Tibial nerve (tissue), 3 donors: ENCODE results near the gene EVC2.

Experiments used
- POLR2A ChIP-seq, 2 donors: fragments of 450-650 bp; IDR thresholded peaks; one replicate each; pipeline ENCODE4 v1.6.1; 2017; ENCODE audit warnings: antibody characterized with exemption in 2 of 2, mild to moderate bottlenecking in 2 of 2, moderate library complexity in 2 of 2
- TF ChIP-seq, protein P1 (sequence below), 5 experiments: fragments of 200-600 bp in 3 of 5; fragments of 450-650 bp in 2 of 5; sonication (generic) in 3 of 5; IDR thresholded peaks; one replicate each; pipeline ENCODE4 v1.5.1; 2016 to 2019; ENCODE audit warnings: antibody characterized with exemption in 5 of 5, mild to moderate bottlenecking in 3 of 5, moderate library complexity in 2 of 5

GRCh38 chr4:5718411-5718810 is 10.1 kb upstream of the EVC2 start:
- TF ChIP-seq, protein P1, sequence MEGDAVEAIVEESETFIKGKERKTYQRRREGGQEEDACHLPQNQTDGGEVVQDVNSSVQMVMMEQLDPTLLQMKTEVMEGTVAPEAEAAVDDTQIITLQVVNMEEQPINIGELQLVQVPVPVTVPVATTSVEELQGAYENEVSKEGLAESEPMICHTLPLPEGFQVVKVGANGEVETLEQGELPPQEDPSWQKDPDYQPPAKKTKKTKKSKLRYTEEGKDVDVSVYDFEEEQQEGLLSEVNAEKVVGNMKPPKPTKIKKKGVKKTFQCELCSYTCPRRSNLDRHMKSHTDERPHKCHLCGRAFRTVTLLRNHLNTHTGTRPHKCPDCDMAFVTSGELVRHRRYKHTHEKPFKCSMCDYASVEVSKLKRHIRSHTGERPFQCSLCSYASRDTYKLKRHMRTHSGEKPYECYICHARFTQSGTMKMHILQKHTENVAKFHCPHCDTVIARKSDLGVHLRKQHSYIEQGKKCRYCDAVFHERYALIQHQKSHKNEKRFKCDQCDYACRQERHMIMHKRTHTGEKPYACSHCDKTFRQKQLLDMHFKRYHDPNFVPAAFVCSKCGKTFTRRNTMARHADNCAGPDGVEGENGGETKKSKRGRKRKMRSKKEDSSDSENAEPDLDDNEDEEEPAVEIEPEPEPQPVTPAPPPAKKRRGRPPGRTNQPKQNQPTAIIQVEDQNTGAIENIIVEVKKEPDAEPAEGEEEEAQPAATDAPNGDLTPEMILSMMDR (IDR thresholded peaks at IDR 0.05), result no peak
- TF ChIP-seq POLR2A (IDR thresholded peaks at IDR 0.05), result no peak
